Hepatocyte (in vitro differentiated cells): ENCODE results near the gene LHFPL4.

Source experiments
- EZH2 ChIP-seq: fragments of 200-600 bp; sonication (generic); IDR thresholded peaks from 2 replicates; pipeline ENCODE4 v1.6.1; 2016; ENCODE audit warnings: antibody characterized with exemption, mild to moderate bottlenecking, borderline replicate concordance
- EZH2phosphoT487 ChIP-seq: fragments of 200-600 bp; sonication (generic); IDR thresholded peaks from one replicate; pipeline ENCODE4 v1.6.1; 2018; ENCODE audit warnings: antibody characterized with exemption, mild to moderate bottlenecking, low read depth, moderate library complexity; ENCODE audit not compliant: unreplicated experiment, severe bottlenecking
- TF ChIP-seq, protein P1 (sequence below): fragments of 200-600 bp; sonication (generic); IDR thresholded peaks from 2 replicates; pipeline ENCODE4 v1.5.1; 2016; ENCODE audit warnings: antibody characterized with exemption, mild to moderate bottlenecking; ENCODE audit not compliant: poor library complexity

GRCh38 chr3:9501226-9501625 is 52.4 kb downstream of the LHFPL4 start:
- TF ChIP-seq, protein P1, sequence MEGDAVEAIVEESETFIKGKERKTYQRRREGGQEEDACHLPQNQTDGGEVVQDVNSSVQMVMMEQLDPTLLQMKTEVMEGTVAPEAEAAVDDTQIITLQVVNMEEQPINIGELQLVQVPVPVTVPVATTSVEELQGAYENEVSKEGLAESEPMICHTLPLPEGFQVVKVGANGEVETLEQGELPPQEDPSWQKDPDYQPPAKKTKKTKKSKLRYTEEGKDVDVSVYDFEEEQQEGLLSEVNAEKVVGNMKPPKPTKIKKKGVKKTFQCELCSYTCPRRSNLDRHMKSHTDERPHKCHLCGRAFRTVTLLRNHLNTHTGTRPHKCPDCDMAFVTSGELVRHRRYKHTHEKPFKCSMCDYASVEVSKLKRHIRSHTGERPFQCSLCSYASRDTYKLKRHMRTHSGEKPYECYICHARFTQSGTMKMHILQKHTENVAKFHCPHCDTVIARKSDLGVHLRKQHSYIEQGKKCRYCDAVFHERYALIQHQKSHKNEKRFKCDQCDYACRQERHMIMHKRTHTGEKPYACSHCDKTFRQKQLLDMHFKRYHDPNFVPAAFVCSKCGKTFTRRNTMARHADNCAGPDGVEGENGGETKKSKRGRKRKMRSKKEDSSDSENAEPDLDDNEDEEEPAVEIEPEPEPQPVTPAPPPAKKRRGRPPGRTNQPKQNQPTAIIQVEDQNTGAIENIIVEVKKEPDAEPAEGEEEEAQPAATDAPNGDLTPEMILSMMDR, result no peak
- no peak for TF ChIP-seq EZH2phosphoT487
- TF ChIP-seq EZH2, result no peak
